K562 (cell line): ENCODE data around the gene TMTC4. TPM values are rescaled to one million over a fixed set of nuclear protein-coding genes. Genes with fewer than 3 reads are reported as not detected.

ENCODE experiments used
- CBX1 ChIP-seq: sonication (generic); IDR thresholded peaks from 2 replicates; pipeline ENCODE4 v1.6.1; 2016; ENCODE audit warnings: antibody characterized with exemption, low read depth, mild to moderate bottlenecking
- MBD2 ChIP-seq: sonication (generic); IDR thresholded peaks from 2 replicates; pipeline ENCODE4 v1.6.1; 2016; ENCODE audit warnings: low read depth, borderline replicate concordance
- SETDB1 ChIP-seq: IDR thresholded peaks from one replicate; pipeline ENCODE4 v1.6.1; 2012; ENCODE audit warnings: low read length, control low read depth, inconsistent platforms
- YY1 ChIP-seq, 3 experiments: IDR thresholded peaks; 2 replicates each; pipeline ENCODE4 v1.6.1; 2011; ENCODE audit warnings: low read length in 2 of 3, mild to moderate bottlenecking in 2 of 3, moderate library complexity in 2 of 3, borderline replicate concordance in 1 of 3, control low read depth in 1 of 3, low read depth in 1 of 3; ENCODE audit not compliant: insufficient read depth in 3 of 3, insufficient replicate concordance in 2 of 3, control insufficient read depth in 1 of 3, insufficient read length in 1 of 3; ENCODE audit errors: extremely low read depth in 1 of 3
- ZFP30 ChIP-seq: fragments of 250-450 bp; sonication (Bioruptor Pico); IDR thresholded peaks from 2 replicates; pipeline ENCODE4 v1.8.0; 2022; ENCODE audit warnings: moderate library complexity, mild to moderate bottlenecking, inconsistent platforms, borderline replicate concordance
- ZNF589 ChIP-seq: fragments of 200-800 bp; sonication (Bioruptor generic); IDR thresholded peaks from 2 replicates; pipeline ENCODE4 v1.6.1; 2016; ENCODE audit warnings: low read depth, missing genetic modification characterization, missing compliant biosample characterization
- ZSCAN29 ChIP-seq: fragments of 450-650 bp; IDR thresholded peaks from 2 replicates; pipeline ENCODE4 v1.6.1; 2017
- polyA plus RNA-seq, 8 experiments: library from polyadenylated mRNA; depleted of rRNA in 4 of 8; stranded (reverse) in 5 of 8; unstranded in 3 of 8; fragments of >200 nt; fragmentation: Nextera tagmentation in 2 of 8; fragmentation: Illumina TruSeq in 1 of 8; extraction: Ambion mirVana in 2 of 8; extraction: Trizol in 1 of 8; gene quantifications; 2 replicates each; pipeline versions ENCODE4 v1.2.1 to v1.2.3, GENCODE V29; 2011 to 2014; ENCODE audit warnings: inconsistent platforms in 1 of 8, missing spikeins in 1 of 8
- total RNA-seq, 7 experiments: library from RNA; depleted of rRNA in 6 of 7; stranded (reverse); fragments of >200 nt in 6 of 7; fragmentation: Illumina TruSeq in 2 of 7; extraction: Trizol in 2 of 7; gene quantifications; 2 replicates each; pipeline versions ENCODE4 v1.2.1 to v1.2.3, GENCODE V29; 2011 to 2021; ENCODE audit warnings: low replicate concordance in 1 of 7
- TF ChIP-seq, protein P1 (sequence below), 2 experiments: fragments of 450-650 bp; IDR thresholded peaks; 2 replicates each; pipeline ENCODE4 v1.6.1; 2016; ENCODE audit warnings: mild to moderate bottlenecking in 2 of 2, borderline replicate concordance in 1 of 2, low read depth in 1 of 2, moderate library complexity in 1 of 2
- TF ChIP-seq, protein P2 (sequence below): sonication (generic); formaldehyde crosslinking; IDR thresholded peaks from 2 replicates; pipeline ENCODE4 v1.5.0; 2020; ENCODE audit warnings: missing genetic modification reagents
- TF ChIP-seq, protein P3 (sequence below), 2 experiments: fragments of 450-650 bp in 1 of 2; sonication (generic) in 1 of 2; formaldehyde crosslinking in 1 of 2; IDR thresholded peaks in 1 of 2; conservative IDR thresholded peaks in 1 of 2; 2 replicates each; pipeline versions ENCODE4 v1.6.1 to v1.8.1; 2016 to 2023; ENCODE audit warnings: mild to moderate bottlenecking in 2 of 2, moderate library complexity in 2 of 2, inconsistent platforms in 1 of 2, missing genetic modification reagents in 1 of 2
- TF ChIP-seq, protein P4 (sequence below), 2 experiments: IDR thresholded peaks; 2 replicates each; pipeline ENCODE4 v1.6.1; 2012; ENCODE audit warnings: improper control_type of control experiment in 2 of 2, low read depth in 2 of 2, low read length in 2 of 2, borderline replicate concordance in 1 of 2

The TMTC4 gene
- total and polyA plus RNA-seq, 9 of the 15 experiments (the other 6 are each of a cell fraction or from before 2014, with no cell fraction given): 3.5 to 16.7 (median 11.8) TPM

DNA sequence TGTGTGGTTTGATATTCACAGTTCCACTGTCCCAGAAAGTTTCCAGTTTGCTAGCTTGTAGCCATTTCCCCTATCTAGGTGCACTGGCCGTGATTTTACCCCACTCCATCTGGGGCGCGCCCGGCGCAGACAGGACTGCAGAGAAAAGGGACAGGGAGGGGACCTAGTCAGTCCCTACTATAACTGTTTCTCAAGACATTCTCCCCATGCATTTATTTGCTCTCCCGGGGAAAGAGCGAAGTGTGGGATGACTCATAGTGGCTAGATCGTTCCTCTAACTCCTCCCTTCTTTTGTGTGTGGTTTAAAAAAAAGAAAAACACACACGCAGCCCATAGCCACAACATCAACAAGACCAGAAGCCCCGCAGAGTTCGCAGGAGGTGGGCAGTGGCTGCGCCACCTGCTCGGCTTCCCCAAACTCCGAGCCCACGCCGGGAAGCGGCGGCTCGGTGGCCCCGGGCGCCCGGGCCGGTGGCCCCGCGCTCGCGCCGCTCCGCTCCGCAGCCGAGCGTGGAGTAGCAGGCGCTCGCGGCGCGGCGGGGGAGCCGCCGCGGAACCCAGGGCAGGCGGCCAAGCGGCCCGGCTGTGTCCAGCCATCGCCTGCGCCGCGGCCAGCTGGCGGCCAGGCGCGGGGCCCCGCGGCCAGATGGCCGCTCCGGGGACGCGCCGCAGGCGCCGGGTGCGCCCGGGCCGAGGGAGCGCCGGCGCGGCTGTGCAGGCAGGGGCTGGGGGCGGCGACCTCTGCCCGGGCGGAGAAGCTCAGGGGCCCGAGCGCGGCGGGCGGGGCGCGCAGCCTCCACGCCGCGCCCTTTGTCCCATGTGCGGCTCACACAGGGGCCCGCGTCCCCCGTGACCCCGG, 653 bp downstream of the TMTC4 start (continued):
- TF ChIP-seq, protein P1, sequence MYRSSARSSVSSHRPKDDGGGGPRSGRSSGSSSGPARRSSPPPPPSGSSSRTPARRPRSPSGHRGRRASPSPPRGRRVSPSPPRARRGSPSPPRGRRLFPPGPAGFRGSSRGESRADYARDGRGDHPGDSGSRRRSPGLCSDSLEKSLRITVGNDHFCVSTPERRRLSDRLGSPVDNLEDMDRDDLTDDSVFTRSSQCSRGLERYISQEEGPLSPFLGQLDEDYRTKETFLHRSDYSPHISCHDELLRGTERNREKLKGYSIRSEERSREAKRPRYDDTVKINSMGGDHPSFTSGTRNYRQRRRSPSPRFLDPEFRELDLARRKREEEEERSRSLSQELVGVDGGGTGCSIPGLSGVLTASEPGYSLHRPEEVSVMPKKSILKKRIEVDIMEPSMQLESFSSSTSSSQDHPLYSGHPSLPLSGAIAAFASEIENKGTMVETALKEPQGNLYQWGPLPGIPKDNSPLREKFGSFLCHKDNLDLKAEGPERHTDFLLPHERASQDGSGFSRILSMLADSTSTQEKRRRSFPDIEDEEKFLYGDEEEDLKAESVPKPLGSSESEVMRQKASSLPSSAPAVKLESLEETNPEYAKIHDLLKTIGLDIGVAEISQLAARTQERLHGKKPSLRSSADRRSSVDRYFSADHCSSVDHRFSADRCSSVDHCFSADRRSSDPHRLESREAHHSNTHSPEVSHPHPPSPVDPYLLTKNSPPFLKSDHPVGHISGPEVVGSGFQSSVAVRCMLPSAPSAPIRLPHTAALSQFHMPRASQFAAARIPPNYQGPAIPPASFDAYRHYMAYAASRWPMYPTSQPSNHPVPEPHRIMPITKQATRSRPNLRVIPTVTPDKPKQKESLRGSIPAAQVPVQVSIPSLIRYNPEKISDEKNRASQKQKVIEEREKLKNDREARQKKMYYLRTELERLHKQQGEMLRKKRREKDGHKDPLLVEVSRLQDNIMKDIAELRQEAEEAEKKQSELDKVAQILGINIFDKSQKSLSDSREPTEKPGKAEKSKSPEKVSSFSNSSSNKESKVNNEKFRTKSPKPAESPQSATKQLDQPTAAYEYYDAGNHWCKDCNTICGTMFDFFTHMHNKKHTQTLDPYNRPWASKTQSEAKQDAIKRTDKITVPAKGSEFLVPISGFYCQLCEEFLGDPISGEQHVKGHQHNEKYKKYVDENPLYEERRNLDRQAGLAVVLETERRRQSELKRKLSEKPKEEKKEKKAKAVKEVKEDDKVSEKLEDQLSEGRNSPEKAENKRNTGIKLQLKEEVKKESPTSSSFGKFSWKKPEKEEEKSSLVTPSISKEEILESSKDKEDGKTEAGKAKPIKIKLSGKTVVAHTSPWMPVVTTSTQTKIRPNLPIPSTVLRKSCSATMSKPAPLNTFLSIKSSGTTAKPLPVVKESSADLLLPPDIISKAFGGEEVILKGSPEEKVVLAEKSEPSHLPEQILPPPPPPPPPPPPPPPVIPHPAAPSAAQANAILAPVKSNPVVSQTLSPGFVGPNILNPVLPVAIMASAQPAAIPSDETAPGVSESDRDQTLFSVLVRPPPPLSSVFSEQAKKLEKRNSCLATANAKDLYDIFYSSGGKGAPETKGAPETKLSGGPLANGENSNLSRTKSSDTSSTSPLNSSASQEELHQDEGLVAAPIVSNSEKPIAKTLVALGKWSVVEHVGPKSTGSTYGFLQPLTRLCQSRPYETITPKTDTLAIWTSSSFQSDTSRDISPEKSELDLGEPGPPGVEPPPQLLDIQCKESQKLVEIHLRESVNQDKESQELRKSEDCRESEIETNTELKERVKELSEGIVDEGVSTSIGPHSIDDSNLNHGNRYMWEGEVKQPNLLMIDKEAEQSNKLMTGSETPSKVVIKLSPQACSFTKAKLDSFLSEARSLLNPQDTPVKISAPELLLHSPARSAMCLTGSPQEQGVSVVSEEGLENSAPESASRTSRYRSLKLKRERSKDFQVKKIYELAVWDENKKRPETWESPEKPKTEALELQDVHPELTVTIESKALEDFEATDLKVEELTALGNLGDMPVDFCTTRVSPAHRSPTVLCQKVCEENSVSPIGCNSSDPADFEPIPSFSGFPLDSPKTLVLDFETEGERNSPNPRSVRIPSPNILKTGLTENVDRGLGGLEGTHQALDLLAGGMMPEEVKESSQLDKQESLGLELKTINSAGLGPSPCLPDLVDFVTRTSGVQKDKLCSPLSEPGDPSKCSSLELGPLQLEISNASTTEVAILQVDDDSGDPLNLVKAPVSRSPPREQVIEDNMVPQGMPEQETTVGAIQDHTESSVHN (IDR thresholded peaks at IDR 0.05; ENCODE audit: borderline replicate concordance in 1 of 2, low read depth in 1 of 2): no peak
- peak in 1 of 3 experiments; percentile 5 for TF ChIP-seq YY1 (IDR thresholded peaks at IDR 0.05; ENCODE audit: borderline replicate concordance in 1 of 3, control insufficient read depth in 1 of 3, extremely low read depth in 1 of 3, insufficient read depth in 3 of 3, insufficient read length in 1 of 3, insufficient replicate concordance in 2 of 3, low read depth in 1 of 3, low read length in 2 of 3)
- TF ChIP-seq ZSCAN29: no peak
- TF ChIP-seq, protein P2, sequence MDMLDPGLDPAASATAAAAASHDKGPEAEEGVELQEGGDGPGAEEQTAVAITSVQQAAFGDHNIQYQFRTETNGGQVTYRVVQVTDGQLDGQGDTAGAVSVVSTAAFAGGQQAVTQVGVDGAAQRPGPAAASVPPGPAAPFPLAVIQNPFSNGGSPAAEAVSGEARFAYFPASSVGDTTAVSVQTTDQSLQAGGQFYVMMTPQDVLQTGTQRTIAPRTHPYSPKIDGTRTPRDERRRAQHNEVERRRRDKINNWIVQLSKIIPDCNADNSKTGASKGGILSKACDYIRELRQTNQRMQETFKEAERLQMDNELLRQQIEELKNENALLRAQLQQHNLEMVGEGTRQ (CRISPR knock-in tag): no peak
- TF ChIP-seq ZFP30: no peak
- TF ChIP-seq SETDB1: no peak
- TF ChIP-seq MBD2: no peak
- TF ChIP-seq CBX1: no peak
- no peak for TF ChIP-seq ZNF589 (CRISPR knock-in tag)
- TF ChIP-seq, protein P3, sequence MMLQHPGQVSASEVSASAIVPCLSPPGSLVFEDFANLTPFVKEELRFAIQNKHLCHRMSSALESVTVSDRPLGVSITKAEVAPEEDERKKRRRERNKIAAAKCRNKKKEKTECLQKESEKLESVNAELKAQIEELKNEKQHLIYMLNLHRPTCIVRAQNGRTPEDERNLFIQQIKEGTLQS (IDR thresholded peaks at IDR 0.05): peak; percentile 72
- TF ChIP-seq, protein P3 (CRISPR knock-in tag; conservative IDR thresholded peaks at IDR 0.05): no peak
- TF ChIP-seq, protein P4, sequence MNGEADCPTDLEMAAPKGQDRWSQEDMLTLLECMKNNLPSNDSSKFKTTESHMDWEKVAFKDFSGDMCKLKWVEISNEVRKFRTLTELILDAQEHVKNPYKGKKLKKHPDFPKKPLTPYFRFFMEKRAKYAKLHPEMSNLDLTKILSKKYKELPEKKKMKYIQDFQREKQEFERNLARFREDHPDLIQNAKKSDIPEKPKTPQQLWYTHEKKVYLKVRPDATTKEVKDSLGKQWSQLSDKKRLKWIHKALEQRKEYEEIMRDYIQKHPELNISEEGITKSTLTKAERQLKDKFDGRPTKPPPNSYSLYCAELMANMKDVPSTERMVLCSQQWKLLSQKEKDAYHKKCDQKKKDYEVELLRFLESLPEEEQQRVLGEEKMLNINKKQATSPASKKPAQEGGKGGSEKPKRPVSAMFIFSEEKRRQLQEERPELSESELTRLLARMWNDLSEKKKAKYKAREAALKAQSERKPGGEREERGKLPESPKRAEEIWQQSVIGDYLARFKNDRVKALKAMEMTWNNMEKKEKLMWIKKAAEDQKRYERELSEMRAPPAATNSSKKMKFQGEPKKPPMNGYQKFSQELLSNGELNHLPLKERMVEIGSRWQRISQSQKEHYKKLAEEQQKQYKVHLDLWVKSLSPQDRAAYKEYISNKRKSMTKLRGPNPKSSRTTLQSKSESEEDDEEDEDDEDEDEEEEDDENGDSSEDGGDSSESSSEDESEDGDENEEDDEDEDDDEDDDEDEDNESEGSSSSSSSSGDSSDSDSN (IDR thresholded peaks at IDR 0.05; ENCODE audit: borderline replicate concordance in 1 of 2, low read depth in 2 of 2, low read length in 2 of 2): 0 out of 4 replicates have a peak, but pooled peaks of 1 of the 2 experiments have one; percentile 17
